ENCODE data around the gene HIF3A. TPM values are rescaled to one million over a fixed set of nuclear protein-coding genes. Genes with fewer than 3 reads are reported as not detected.

The HIF3A gene
- total and polyA plus RNA-seq, 2 of the 8 experiments (the other 6 are each of a cell fraction or from before 2014, with no cell fraction given), result 38.6 to 38.8 TPM

GRCh38 chr19:46350758-46351159 lies 53.9 kb downstream of the HIF3A start:
- no peak overlapping the region for H3K56ac ChIP-seq (replicated peaks; ENCODE audit: insufficient read length, low read depth, low read length)
- peaks cover 21% of the 10 kb centered on the region for H3K79me1 ChIP-seq (ENCODE audit: low read depth, low read length)
- H2BK20ac ChIP-seq (ENCODE audit: low read length), result no peak overlapping the region
- H2BK12ac ChIP-seq (ENCODE audit: low read depth, low read length), result no peak overlapping the region
- H3K4me3 ChIP-seq (ENCODE audit: extremely low read depth in 1 of 4, insufficient read depth in 2 of 4, low read depth in 3 of 4, low read length in 4 of 4), result no peak overlapping the region
- no peak overlapping the region for H3K4ac ChIP-seq (replicated peaks; ENCODE audit: insufficient read length, low read depth, low read length)
- 74% methylated on average over 8 of the region's 8 CpGs; no CpG with 5 or more reads in 1 of the 2 experiments for WGBS, 2 experiments (ENCODE audit: extremely low coverage in 1 of 2, insufficient coverage in 1 of 2, insufficient read length in 1 of 2, insufficient replicate concordance in 2 of 2, low coverage in 1 of 2, low lambda C conversion rate in 2 of 2, missing lambda C conversion rate in 1 of 2)
- H2AFZ ChIP-seq (ENCODE audit: low read length), result no peak overlapping the region
- ChIA-PET CTCF (ENCODE audit: partially characterized antibody) (interaction anchor here (0.8 to 2.1 kb wide), 5 partner anchors 18 to 71 kb away, joined by 3 to 6 read pairs (median 4); no protein-coding TSS in a partner anchor), POLR2A (ENCODE audit: partially characterized antibody) (interaction anchor here (0.6 to 2.8 kb wide), 6 partner anchors 8 to 307 kb away, joined by 3 to 8 read pairs (median 3); no protein-coding TSS in a partner anchor)
- peaks cover 2% of the 10 kb centered on the region; the same call in 1 of the 2 replicates for H3K23me2 ChIP-seq (ENCODE audit: low read depth, low read length)
- H3K18ac ChIP-seq (ENCODE audit: extremely low read depth, low read length), result no peak overlapping the region
- H3K36me3 ChIP-seq (ENCODE audit: control insufficient read depth in 2 of 4, insufficient read depth in 4 of 4, low read length in 3 of 4), result peaks cover 16 to 24% (median 21%) of the 10 kb centered on the region in 4 experiments; a peak in 7 of 8 replicates
- no peak overlapping the region for H3K27ac ChIP-seq (ENCODE audit: low read depth, low read length)
- H3K27me3 ChIP-seq (replicated peaks in 1 of 4; ENCODE audit: control insufficient read depth in 3 of 4, extremely low read depth in 1 of 4, insufficient read depth in 3 of 4, low read length in 3 of 4), result no peaks in the 10 kb centered on the region
- H3K79me2 ChIP-seq (ENCODE audit: control insufficient read depth in 1 of 2, insufficient read depth in 2 of 2, low read length in 2 of 2), result peaks cover 8 to 54% of the 10 kb centered on the region in 2 experiments; a peak in 3 of 4 replicates
- no peak overlapping the region for H4K5ac ChIP-seq (ENCODE audit: insufficient read length, low read depth, low read length)
- H3K4me2 ChIP-seq (ENCODE audit: insufficient read depth in 1 of 2, low read depth in 2 of 2, low read length in 2 of 2), result peak overlapping the region; percentile 5 to 18; a peak in 1 of 4 replicates
- no peak overlapping the region for H2BK15ac ChIP-seq (ENCODE audit: low read length)
- H4K8ac ChIP-seq (ENCODE audit: extremely low read depth, insufficient read depth, low read length), result no peak overlapping the region
- 0 out of 2 replicates have a peak overlapping the region, but pooled peaks have one; percentile 53 for H2AK5ac ChIP-seq (ENCODE audit: low read depth, low read length)
- H3K23ac ChIP-seq (ENCODE audit: insufficient read length), result no peak overlapping the region
- H3K14ac ChIP-seq (ENCODE audit: insufficient read length), result no peak overlapping the region
- peaks cover 0 to 2% of the 10 kb centered on the region in 2 experiments; a peak in 1 of 4 replicates for H3K9me3 ChIP-seq (ENCODE audit: insufficient read depth in 2 of 2, low read depth in 1 of 2, low read length in 1 of 2)
- no peak overlapping the region; a peak in 1 of 7 replicates for H3K9ac ChIP-seq (replicated peaks in 1 of 4; ENCODE audit: extremely low read depth in 1 of 4, low read depth in 3 of 4, low read length in 3 of 4)
- DNase-seq (ENCODE audit: low read depth in 1 of 2, low spot score in 2 of 2) (no peak), FAIRE-seq (no peak)
- peaks cover 3 to 16% (median 5%) of the 10 kb centered on the region in 4 experiments for H3K4me1 ChIP-seq (replicated peaks in 1 of 4; ENCODE audit: control insufficient read depth in 3 of 4, insufficient read depth in 4 of 4, low read length in 3 of 4)
- no peak overlapping the region for H2BK120ac ChIP-seq (replicated peaks; ENCODE audit: low read depth, low read length)
- H2BK5ac ChIP-seq (ENCODE audit: low read depth, low read length), result 0 out of 2 replicates have a peak overlapping the region, but pooled peaks have one; percentile 13
- H4K20me1 ChIP-seq (replicated peaks in 1 of 2; ENCODE audit: control insufficient read depth in 1 of 2, insufficient read depth in 2 of 2, low read length in 2 of 2), result peaks cover 11 to 25% of the 10 kb centered on the region in 2 experiments
- H4K91ac ChIP-seq (replicated peaks; ENCODE audit: insufficient read length, low read length), result no peak overlapping the region
- TF ChIP-seq CREB1 (IDR thresholded peaks at IDR 0.05) (no peak), HDAC2 (IDR thresholded peaks at IDR 0.05; ENCODE audit: borderline replicate concordance in 1 of 2, low read depth in 2 of 2, low read length in 2 of 2) (no peak), SIN3A (conservative IDR thresholded peaks at IDR 0.05 in 1 of 2, IDR thresholded peaks at IDR 0.05 in 1 of 2; ENCODE audit: low read depth in 1 of 2, low read length in 2 of 2) (no peak), SUZ12 (IDR thresholded peaks at IDR 0.05; ENCODE audit: low read length) (no peak), CBX5 (IDR thresholded peaks at IDR 0.05; ENCODE audit: low read depth, low read length) (no peak), USF2 (IDR thresholded peaks at IDR 0.05; ENCODE audit: low read length) (no peak), ATF3 (IDR thresholded peaks at IDR 0.05; ENCODE audit: insufficient read depth, low read depth, low read length) (no peak), EGR1 (IDR thresholded peaks at IDR 0.05; ENCODE audit: borderline replicate concordance, low read depth, low read length) (no peak), HDAC6 (IDR thresholded peaks at IDR 0.05; ENCODE audit: low read depth, low read length) (no peak), SRF (IDR thresholded peaks at IDR 0.05; ENCODE audit: low read depth, low read length) (no peak), CBX8 (IDR thresholded peaks at IDR 0.05; ENCODE audit: borderline replicate concordance, low read depth, low read length) (no peak)

All from H1 (cell line).